ENCODE results near the gene LURAP1L. TPM values are rescaled to one million over a fixed set of nuclear protein-coding genes. Genes with fewer than 3 reads are reported as not detected.

The LURAP1L gene, protein sequence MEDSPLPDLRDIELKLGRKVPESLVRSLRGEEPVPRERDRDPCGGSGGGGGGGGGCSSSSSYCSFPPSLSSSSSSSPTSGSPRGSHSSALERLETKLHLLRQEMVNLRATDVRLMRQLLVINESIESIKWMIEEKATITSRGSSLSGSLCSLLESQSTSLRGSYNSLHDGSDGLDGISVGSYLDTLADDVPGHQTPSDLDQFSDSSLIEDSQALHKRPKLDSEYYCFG
- 1.9 TPM for total RNA-seq
- long read RNA-seq, partial matches to known transcripts, result 0 of 1 reads
- long read RNA-seq, other reads (novel, unspliced or antisense), result 1 of 1 reads

DNA sequence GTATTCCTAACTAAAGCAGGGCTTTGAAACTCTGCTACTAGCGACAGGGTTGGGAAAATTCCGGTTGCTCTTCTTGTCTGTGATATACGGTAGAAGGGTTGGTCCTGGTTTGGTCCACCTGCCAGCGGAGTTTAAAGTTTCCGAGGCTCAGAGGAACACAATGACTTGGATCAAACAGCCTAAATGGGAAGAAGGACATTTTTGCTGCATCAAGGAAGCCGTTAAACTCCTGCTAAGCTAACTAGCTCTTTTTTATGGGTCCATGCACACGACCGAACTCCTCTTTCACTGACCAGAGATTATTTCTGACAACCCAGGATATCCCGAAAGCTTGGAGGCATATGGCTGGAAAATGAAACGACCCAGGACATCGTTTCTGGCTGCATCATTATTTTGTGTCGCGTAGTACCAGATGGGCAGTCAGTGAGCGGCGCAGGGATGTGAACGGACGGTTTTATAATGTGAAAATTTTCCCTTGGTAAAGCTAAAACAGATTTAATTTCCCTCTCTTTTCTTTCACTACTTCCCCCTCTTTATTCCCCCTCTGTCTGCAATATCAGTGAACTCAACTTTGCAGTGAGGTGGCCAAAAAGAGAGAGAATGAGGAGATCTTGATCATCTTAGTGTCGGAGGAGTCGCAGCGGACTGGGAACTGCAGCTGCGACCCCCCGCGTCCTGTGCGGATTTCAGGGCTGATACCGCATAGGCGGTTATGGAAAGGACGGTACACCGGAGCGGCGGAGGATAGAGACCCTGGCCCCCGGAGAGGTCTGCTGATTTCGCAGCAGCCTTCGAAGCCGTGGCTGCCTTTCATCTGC is at the start of gene LURAP1L:
LURAP1L (plus strand) TSS at position 160 of the 818 bp plus-strand sequence. CDS start 696 bp downstream, outside the sequence.
- intact Hi-C loops (cut with DNase I), result loop anchor here (5.0 kb wide), 3 partner anchors 37 to 107 kb away; no protein-coding TSS in a partner anchor
- DNase-seq (ENCODE audit: missing footprints) (no peak), ATAC-seq (peak; percentile 70)

DNA sequence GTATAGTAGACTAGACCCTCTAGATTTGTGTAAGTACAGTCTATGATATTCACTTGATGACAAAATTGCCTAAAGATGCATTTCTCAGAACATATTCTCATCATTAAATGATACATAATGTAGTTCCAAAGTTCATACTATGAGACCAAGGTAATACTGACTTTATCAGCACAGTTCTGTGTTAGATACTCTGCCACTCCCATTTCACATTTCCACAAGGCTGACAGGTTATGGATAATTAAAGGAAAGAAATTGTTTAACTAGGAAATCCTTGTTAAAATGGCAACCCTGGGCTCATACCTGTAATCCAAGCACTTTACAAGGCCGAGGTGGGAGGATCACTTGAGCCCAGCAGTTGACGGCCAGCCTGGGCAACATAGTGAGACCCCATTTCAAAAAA is 48.0 kb upstream of the LURAP1L start:
- DNase-seq (ENCODE audit: missing footprints) (no peak), ATAC-seq (no peak)
- intact Hi-C loops (cut with DNase I), result no loop called here

DNA sequence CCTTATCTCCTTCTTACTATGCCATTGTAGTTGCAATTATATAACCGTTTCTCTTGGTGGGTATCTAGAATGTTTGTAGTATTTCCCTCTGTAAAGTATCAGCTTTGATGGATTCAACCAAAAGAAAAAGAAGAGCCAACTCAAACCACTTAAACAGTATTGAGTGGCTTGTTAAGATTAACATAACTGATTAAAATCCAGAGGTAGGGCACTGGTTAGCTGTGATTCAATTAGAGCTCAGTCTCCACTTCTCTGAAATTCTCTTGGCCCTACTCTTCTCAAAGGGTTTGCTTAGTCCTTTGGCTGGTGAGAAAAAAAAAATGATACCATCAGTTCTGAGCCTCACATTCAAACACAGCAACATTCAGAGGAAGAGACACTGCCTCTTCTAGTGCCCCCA is 44.6 kb upstream of the LURAP1L start:
- intact Hi-C loops (cut with DNase I), result no loop called here
- no peak for ATAC-seq
- DNase-seq (ENCODE audit: missing footprints), result no peak

DNA sequence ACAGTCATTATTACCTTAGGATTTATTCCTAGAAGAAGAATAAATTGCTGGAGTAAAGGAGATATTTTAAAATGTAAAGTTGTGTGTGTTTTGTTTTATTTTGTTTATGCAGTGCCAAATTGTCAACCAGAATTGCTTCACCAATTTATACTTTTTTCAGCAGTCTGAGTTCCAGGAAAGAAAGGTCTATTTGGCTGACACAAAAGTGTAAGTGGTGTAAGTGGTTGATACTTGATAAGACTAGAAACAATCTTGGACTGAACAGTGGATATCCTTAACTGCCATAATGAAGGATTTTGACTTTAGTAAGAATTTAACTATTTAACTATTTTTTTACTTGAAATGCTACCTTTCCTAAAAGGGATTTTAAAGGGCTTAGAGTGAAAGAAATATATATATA is 43.9 kb upstream of the LURAP1L start:
- intact Hi-C loops (cut with DNase I), result no loop called here
- DNase-seq (ENCODE audit: missing footprints) (no peak), ATAC-seq (no peak)

DNA sequence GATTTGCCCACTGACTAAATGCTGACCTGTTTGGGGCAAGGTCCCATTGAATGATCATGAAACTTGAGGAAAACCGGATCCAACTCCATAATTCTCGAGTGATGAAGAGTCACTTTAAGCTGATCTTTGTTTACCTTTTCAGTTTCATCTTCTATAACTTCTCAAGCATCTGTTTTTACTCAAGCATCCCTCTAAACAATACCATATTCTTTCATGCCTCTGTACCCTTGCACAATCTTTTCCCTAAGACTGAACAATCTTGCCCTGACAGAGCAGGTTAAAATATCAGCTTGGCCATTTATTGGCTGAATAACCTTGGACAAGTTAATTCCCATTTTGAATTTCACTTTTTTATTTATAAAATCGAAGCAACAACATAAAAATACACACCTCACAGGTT is 41.8 kb upstream of the LURAP1L start:
- no peak for ATAC-seq
- DNase-seq (ENCODE audit: missing footprints), result no peak
- intact Hi-C loops (cut with DNase I), result no loop called here

DNA sequence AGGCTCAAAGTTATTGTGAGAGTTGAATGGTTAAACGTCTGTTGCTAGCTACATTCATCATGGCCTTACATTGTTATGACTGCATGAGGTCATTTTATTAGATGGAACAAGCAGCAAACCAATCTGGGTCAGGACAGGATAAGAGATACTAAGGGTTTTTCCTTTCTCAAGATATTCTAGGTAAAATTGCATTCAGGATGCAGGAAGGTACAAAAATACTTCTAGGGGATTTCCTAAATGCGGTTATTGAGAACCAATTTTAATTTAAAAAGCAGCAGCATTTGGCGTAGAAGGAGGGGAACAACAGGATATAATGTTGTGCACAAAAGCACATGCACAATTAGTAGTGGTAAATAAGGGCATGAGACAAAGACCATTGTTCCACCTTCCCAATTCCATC is 39.2 kb upstream of the LURAP1L start:
- intact Hi-C loops (cut with DNase I), result no loop called here
- no peak for ATAC-seq
- DNase-seq (ENCODE audit: missing footprints), result no peak

DNA sequence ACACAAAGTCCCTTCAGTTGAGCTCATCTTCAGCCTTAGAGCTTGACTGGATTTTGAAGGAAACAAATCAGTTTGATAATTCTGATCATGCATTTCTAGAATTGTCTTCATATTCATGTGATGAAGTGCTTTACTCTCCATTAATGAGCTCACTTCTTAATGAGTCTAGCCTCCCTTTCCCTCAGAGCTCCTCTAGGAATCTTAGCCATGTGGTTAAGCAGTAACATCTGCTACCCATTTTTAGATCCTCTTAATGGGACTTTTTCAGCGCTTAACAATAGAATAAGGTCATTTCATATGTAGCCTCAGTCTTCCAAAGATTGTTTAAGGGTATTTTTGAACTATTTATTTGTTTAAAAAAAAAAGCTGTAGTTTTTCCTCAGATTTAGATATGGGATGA is 36.9 kb upstream of the LURAP1L start:
- intact Hi-C loops (cut with DNase I), result no loop called here

DNA sequence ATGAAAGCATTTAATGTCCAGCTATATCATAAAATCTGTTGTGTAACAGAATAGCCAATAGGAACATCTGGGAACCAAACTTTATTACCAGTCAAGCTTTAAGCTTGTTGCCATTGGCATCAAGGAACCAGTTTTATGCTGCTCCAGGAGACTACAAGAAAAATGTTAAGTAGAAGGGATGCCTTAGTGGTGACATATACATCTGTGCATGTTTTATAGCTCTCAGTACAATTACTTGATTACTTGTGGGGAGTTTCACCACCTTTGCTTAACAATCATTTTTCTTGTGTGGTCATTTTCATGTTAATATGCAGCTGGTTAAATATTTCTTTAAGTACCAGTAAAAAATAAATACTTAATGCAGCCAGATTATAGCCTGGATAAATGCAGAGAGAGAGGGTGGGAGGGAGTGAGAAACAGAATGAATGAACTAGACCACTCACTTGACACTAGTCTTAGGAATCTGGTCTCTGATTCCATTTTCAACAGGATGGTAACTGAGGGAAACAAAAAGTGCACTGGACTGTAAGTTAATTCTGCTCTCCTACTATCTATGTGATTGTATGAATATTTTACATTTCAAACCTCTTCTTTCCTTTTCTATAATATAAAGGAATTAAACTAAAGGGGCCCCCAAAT is 35.7 kb upstream of the LURAP1L start:
- no peak for ATAC-seq
- DNase-seq (ENCODE audit: missing footprints), result no peak
- intact Hi-C loops (cut with DNase I), result no loop called here

More for the DNA sequence above, 36.9 kb upstream of the LURAP1L start:
- ATAC-seq (no peak), DNase-seq (ENCODE audit: missing footprints) (no peak)

DNA sequence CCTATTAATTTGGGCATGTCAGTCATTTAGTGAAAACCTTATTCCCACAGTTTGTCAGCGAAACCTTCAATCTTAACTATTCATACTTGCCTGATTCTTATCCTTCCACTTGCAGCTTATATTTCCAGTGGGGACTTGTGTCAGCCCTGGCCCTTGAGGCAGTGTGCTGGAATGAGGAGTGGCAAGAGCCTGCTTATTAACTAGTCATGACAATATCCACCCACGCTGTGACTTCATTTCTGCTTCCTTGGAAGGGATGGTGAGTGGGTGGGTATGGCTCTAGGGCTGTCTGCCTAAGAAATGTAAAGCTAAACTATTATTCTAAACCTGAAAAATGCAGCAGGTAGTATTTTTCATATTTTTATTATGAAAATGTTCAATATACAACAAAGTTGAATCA is 34.0 kb upstream of the LURAP1L start:
- no peak for DNase-seq (ENCODE audit: missing footprints)
- intact Hi-C loops (cut with DNase I), result no loop called here
- ATAC-seq, result no peak

DNA sequence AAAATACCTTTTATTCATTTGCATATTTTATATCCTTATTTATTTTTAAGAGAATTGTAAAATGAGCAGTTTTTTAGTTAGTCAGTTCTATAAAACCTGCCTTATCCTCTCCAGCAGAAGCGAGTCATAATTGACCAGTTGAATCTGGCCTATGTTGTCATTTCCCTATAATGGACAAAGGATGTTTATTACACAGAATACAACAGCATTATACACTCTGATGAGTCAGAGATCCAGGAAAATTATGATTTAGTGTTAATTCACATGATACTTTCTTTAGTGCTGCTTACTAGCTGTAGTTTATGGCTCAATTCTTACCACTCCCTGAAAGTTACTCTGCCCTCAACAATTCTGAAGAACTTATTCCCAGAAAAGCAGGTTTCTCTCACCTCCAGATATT is 26.8 kb upstream of the LURAP1L start:
- DNase-seq (ENCODE audit: missing footprints), result no peak
- intact Hi-C loops (cut with DNase I), result no loop called here
- no peak for ATAC-seq

DNA sequence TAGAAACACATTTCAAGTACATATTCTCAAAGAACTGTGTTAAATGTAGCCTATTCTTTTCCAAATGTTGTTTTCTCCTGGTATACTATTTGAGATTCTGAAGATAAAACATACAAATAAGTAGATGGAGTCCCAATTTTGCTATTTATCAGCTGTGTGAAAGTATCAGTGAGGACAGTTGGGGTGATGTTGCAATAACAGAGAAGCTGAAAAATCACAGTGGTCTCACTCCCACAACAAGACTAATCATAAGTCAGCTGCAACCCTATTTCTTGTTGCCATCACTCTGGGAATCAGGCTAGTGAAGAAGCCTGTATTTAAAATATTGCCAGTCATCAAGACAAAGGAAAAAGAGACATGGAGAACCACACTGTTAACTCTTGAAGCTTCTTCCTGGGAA is 25.9 kb upstream of the LURAP1L start:
- no peak for DNase-seq (ENCODE audit: missing footprints)
- intact Hi-C loops (cut with DNase I), result no loop called here
- no peak for ATAC-seq

DNA sequence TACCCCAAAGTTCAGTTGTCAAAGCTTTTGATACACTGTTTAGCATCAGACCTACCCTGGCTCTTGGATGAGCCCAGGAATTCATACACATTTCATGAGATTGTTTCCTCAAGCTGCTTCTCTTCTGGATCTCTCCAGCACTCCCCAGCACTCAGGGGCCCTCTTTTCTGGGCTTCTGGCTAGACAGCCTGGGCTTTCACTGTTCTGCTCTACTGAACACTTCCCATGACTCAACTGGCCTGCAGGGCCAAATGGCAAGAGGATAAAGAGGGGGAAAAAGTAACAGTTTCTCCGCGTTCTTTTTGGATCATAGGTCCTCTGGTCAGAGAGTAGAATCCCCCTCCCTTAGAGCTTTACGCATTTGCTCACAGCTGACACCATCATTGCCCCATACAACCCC is 20.9 kb upstream of the LURAP1L start:
- DNase-seq (ENCODE audit: missing footprints) (no peak), ATAC-seq (no peak)
- intact Hi-C loops (cut with DNase I), result no loop called here

DNA sequence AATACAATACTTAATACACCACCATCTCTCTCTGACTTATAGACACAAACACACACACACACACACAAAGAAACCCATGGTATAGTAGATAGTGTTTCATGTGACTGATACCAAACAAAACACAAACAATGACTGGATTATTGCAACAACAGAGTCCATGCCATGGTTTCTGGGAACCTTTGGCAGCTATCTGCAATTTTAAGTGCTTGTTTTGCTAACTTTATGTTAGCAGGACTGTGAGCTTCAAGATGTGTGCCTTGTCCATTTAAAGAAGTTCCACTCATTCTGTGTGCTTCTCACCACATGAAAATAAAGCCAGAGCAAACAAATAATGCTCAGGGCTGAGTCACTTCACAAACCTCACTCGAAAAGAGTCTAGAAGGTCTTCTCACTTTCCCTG is 15.1 kb upstream of the LURAP1L start:
- DNase-seq (ENCODE audit: missing footprints) (no peak), ATAC-seq (no peak)
- intact Hi-C loops (cut with DNase I), result no loop called here

DNA sequence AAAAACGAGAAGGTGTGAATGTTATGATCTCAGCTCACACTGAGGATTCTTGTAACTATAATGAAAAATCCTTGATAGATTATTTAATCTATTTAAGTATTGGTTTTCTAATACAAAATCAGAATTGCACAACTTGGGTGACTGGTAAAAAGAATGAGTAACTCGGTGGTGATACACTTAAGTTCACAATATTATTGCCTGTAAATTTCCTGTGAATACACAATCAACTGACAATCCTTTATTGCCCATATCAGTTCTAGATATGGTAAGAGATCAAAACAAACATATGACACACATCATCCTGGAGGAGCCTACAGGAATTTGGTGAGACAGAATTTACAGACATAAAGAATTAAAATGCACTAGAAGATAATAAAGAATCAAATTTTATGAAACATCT is 14.1 kb upstream of the LURAP1L start:
- intact Hi-C loops (cut with DNase I), result no loop called here
- no peak for DNase-seq (ENCODE audit: missing footprints)
- ATAC-seq, result no peak

DNA sequence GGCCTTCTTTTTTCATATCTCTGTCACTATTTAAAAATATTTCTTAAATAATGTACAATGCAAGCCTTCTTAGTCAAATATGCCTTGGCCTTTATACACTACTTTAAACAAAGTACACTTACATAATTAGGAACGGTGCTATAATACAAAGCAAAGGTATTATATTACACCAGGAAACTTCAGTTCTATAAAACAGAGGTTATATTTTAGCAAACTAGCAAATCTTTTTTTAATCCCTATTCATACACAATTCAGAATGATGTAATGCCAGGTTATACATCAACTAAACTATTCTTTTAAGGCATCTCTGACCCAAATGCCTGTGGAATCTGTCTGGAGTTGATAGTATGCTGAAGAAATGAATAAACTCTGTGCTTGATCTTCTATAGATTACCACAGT is 10.7 kb upstream of the LURAP1L start:
- DNase-seq (ENCODE audit: missing footprints), result no peak
- intact Hi-C loops (cut with DNase I), result no loop called here
- ATAC-seq, result no peak

DNA sequence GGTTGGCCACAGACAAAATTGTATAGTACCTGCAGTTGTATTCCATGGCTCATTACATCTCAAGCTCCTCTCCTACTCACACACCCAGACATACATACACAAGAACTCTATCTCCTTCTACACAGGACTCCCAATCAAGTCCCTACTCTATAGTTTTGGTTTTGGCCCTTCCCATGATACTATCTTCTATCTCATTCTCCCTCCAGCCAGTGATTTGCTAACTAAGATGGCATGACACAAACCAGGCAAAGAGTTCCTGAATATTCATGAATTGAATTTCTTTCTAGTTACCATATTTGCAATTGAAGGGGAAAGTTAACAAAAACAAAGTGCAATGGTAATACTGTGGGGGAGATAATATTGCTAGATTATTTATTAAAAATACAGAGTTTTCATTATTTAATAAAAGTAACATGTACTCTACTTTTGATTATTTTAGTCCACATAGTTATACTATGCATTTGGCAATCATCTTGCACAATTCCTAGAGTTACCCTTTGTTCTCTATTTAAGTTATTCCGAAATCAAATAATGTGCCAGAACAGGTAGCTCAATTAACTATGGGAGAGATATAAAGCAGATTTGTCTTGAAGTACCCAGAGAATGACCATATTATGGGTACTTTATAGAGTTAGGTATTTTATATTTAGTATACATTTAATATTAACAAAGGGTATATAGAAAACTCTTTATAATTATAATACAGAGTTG is 9.6 kb upstream of the LURAP1L start:
- DNase-seq (ENCODE audit: missing footprints) (no peak), ATAC-seq (no peak)
- intact Hi-C loops (cut with DNase I), result no loop called here

DNA sequence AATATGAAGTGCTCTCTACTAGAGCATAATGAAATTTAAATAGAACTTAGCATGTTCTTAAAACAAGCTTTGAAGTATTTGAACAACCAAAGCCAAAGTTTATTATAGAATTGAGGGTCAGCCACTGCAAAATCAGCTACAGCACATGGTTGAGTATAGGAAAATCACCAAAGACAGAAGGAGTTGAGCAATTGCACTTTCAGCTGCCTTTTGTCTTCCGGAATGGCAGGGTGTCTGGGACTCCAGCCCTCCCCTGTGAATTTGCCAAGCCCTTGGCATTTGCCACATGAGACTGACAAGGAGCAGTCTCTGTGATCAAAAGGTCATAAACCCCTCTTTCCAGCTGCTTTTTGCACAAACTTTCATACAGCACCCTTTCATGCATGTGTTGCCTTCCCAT is 8.5 kb upstream of the LURAP1L start:
- no peak for DNase-seq (ENCODE audit: missing footprints)
- intact Hi-C loops (cut with DNase I), result no loop called here
- no peak for ATAC-seq

DNA sequence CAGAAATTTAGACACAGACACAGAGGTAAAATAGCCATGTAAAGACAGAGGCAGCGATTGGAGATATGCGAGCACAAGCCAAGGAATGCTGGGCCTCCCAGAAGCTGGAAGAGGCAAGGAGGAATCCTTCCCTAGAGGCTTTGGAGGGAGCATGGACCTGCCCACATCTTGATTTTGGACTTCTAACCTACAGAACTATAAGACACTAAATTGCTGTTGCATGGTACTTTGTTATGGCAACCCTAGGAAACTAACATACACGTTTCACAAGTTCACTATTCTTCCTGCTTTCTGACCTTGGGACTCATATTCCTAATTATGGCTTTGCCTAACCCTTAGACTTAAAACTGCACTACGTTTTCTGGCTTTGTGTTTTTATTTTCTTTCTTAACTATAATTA is 4.6 kb upstream of the LURAP1L start:
- intact Hi-C loops (cut with DNase I), result no loop called here
- DNase-seq (ENCODE audit: missing footprints) (no peak), ATAC-seq (no peak)

DNA sequence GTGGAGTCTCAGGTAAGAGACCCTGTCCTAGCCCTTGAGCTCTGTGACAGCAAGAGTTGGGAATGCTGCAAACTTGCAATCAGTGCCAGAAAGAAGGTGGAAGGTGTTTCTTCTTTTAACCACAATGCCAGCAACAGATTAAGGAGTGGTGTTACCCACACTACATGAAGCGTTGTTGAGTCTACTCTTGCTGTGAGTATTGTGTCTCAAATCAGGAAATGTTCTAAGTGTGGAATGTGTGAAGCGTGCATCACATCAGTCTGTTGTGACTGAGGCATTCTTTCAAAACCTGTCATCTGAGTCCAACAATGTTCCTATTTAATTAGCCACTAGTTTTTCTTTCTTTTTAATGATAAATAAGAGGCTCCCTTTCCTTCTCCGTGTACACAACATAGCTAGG is 2.9 kb upstream of the LURAP1L start:
- DNase-seq (ENCODE audit: missing footprints), result no peak
- intact Hi-C loops (cut with DNase I), result no loop called here
- ATAC-seq, result no peak

Data from Right ventricle myocardium inferior (tissue), 1 donor.